Activated naive CD4-positive, alpha-beta T cell treated with anti-CD3 and anti-CD28 coated beads, Interleukin-2, amount 10 ng/mL, durations not matched to agents 7 days and 5 days (primary cell): ENCODE results near the gene MDGA2.
"Not testable (repeated sequence)": the region's sequence is repeated elsewhere in the genome, so short reads cannot be mapped to it uniquely, and the experiment has no call there.

Experiments
- CTCF ChIA-PET: fragments of 350-600 bp; sonication (Branson Sonifier 250); formaldehyde crosslinking; loops from one replicate; lab custom pipeline; 2021; ENCODE audit warnings: antibody characterized with exemption; lab: Charles Lee
- DNase-seq: peaks from one replicate; pipeline ENCODE4 v3.0.0-alpha.2; 2020
- H3K27ac Mint-ChIP-seq: one replicate; pipeline ENCODE4 v1.8.0; 2021; ENCODE audit warnings: mild to moderate bottlenecking, moderate library complexity, mixed read lengths
- H3K27me3 Mint-ChIP-seq: one replicate; pipeline ENCODE4 v1.8.0; 2021; ENCODE audit warnings: mild to moderate bottlenecking, mixed read lengths
- H3K36me3 Mint-ChIP-seq: one replicate; pipeline ENCODE4 v1.8.0; 2021; ENCODE audit warnings: mixed read lengths
- H3K4me1 Mint-ChIP-seq: one replicate; pipeline ENCODE4 v1.8.0; 2021; ENCODE audit warnings: mixed read lengths
- H3K4me3 Mint-ChIP-seq: one replicate; pipeline ENCODE4 v1.8.0; 2021; ENCODE audit warnings: mild to moderate bottlenecking, moderate library complexity, mixed read lengths
- H3K9me3 Mint-ChIP-seq: one replicate; pipeline ENCODE4 v1.8.0; 2021; ENCODE audit warnings: mixed read lengths

The MDGA2 gene

GRCh38 chr14:47662466-47662865 is 12.9 kb downstream of the MDGA2 start:
- CTCF ChIA-PET: no interaction called here
- Mint-ChIP-seq H3K27ac (no peak overlapping the region), H3K27me3 (no peaks in the 10 kb centered on the region), H3K36me3 (no peaks in the 10 kb centered on the region), H3K4me1 (no peaks in the 10 kb centered on the region), H3K9me3 (peaks cover 7% of the 10 kb centered on the region), H3K4me3 (no peak overlapping the region)
- DNase-seq: no peak

DNA sequence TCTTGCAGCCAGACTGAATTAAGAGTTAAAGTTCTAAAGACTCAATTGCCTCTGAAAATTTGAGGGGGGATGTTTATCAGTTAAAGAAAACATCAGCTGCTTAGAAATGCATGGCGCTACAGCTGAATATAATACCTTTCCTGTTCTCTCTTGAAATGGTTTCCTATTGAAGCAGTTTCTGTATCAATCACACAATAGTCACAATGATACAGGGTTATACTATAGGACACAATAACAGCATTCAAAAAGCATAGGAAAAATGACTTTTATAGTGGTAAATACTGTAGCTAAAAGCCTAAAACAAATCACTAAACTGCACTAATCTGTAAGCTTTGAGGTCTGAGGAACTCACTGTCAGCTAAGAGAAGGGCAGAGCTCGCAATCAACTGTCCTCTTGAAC is 15.2 kb downstream of the MDGA2 start:
- H3K27me3 Mint-ChIP-seq: no peaks in the 10 kb centered on the region
- H3K4me1 Mint-ChIP-seq: no peaks in the 10 kb centered on the region
- no peak overlapping the region for H3K27ac Mint-ChIP-seq
- H3K36me3 Mint-ChIP-seq: no peaks in the 10 kb centered on the region
- no peak for DNase-seq
- CTCF ChIA-PET: no interaction called here
- H3K4me3 Mint-ChIP-seq: no peak overlapping the region
- H3K9me3 Mint-ChIP-seq: no peaks in the 10 kb centered on the region

- Mint-ChIP-seq H3K4me3 (no peak overlapping the region), H3K9me3 (no peaks in the 10 kb centered on the region), H3K36me3 (no peaks in the 10 kb centered on the region), H3K27ac (no peak overlapping the region), H3K27me3 (no peaks in the 10 kb centered on the region), H3K4me1 (no peaks in the 10 kb centered on the region)
- no peak for DNase-seq
- CTCF ChIA-PET: no interaction called here
Observed at GRCh38 chr14:47658041-47658440, 17.4 kb downstream of the MDGA2 start.

- CTCF ChIA-PET: no interaction called here
- Mint-ChIP-seq H3K36me3 (no peaks in the 10 kb centered on the region), H3K27me3 (no peaks in the 10 kb centered on the region), H3K4me1 (no peaks in the 10 kb centered on the region), H3K27ac (no peak overlapping the region), H3K9me3 (no peaks in the 10 kb centered on the region), H3K4me3 (no peak overlapping the region)
- DNase-seq: no peak
Observed at GRCh38 chr14:47657143-47657542, 18.3 kb downstream of the MDGA2 start.

DNA sequence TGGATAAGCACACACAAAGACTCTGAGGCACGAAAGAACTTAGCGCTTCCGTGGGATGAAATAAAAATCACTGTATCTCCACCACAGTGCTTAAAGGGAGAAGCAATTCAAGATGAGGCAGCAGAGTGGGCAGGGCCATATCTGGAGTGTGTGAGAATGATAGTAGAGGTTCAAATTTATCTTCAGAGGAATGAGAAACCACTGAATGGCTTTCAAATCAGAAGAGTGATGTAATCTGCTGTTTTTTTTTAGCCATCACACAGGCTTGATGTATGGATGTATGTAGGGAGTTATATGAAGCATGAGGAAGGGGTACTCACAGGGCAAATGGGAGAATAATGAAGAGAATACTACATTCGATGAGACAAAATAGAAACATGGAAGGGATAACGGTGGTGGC is 24.1 kb downstream of the MDGA2 start:
- DNase-seq: no peak
- Mint-ChIP-seq H3K27ac (no peak overlapping the region), H3K36me3 (no peaks in the 10 kb centered on the region), H3K4me1 (no peaks in the 10 kb centered on the region), H3K9me3 (peaks cover 2% of the 10 kb centered on the region), H3K27me3 (no peaks in the 10 kb centered on the region), H3K4me3 (no peak overlapping the region)
- CTCF ChIA-PET: no interaction called here

GRCh38 chr14:47637753-47638152 is 37.7 kb downstream of the MDGA2 start:
- Mint-ChIP-seq H3K4me3 (no peak overlapping the region), H3K27me3 (no peaks in the 10 kb centered on the region), H3K4me1 (no peaks in the 10 kb centered on the region), H3K36me3 (no peaks in the 10 kb centered on the region), H3K27ac (no peak overlapping the region), H3K9me3 (no peaks in the 10 kb centered on the region)
- CTCF ChIA-PET: no interaction called here
- DNase-seq: no peak

GRCh38 chr14:47626151-47627035 is 49.0 kb downstream of the MDGA2 start:
- Mint-ChIP-seq H3K36me3 (no peaks in the 10 kb centered on the region), H3K4me3 (no peak overlapping the region), H3K27me3 (no peaks in the 10 kb centered on the region), H3K27ac (no peak overlapping the region), H3K9me3 (peaks cover 21% of the 10 kb centered on the region), H3K4me1 (no peaks in the 10 kb centered on the region)
- DNase-seq: no peak
- CTCF ChIA-PET: no interaction called here

GRCh38 chr14:47624126-47624525 is 51.3 kb downstream of the MDGA2 start:
- H3K27me3 Mint-ChIP-seq, H3K4me1 Mint-ChIP-seq, DNase-seq, CTCF ChIA-PET, H3K4me3 Mint-ChIP-seq, H3K36me3 Mint-ChIP-seq, H3K27ac Mint-ChIP-seq: not testable (repeated sequence)
- H3K9me3 Mint-ChIP-seq: peaks cover 21% of the 10 kb centered on the region

- no peak overlapping the region for H3K27ac Mint-ChIP-seq
- H3K4me1 Mint-ChIP-seq: no peaks in the 10 kb centered on the region
- H3K4me3 Mint-ChIP-seq: no peak overlapping the region
Observed at GRCh38 chr14:47619392-47619791, 56.0 kb downstream of the MDGA2 start.

DNA sequence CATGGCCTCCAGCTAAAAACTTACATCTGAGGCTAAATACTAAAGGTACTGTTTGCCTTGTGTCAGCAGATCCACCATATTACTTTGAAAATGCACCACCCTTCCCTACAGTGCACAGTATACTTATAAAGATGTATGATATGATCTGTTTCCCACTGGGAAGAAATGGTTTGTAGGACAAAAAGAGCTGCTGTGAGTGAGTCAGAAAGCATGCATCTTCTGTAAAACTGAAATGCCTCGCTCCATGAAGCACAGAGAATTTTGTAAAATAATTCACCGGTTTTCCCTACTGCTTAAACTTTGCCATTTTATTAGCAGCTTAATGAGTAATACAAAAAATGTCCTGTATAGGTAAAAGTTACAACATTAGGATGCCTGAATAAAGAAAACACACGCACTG is 68.8 kb downstream of the MDGA2 start:
- no peak for DNase-seq
- H3K4me3 Mint-ChIP-seq: no peak overlapping the region
- H3K27me3 Mint-ChIP-seq: no peaks in the 10 kb centered on the region
- no peaks in the 10 kb centered on the region for H3K4me1 Mint-ChIP-seq
- no peak overlapping the region for H3K27ac Mint-ChIP-seq
- H3K36me3 Mint-ChIP-seq: no peaks in the 10 kb centered on the region
- CTCF ChIA-PET: no interaction called here
- H3K9me3 Mint-ChIP-seq: peaks cover 12% of the 10 kb centered on the region

More at GRCh38 chr14:47619392-47619791, 56.0 kb downstream of the MDGA2 start:
- no peaks in the 10 kb centered on the region for H3K36me3 Mint-ChIP-seq
- no peaks in the 10 kb centered on the region for H3K27me3 Mint-ChIP-seq
- H3K9me3 Mint-ChIP-seq: peaks cover 7% of the 10 kb centered on the region
- CTCF ChIA-PET: no interaction called here
- DNase-seq: no peak

- H3K4me3 Mint-ChIP-seq: no peak overlapping the region
- no peak for DNase-seq
- H3K27me3 Mint-ChIP-seq: no peaks in the 10 kb centered on the region
- H3K27ac Mint-ChIP-seq: no peak overlapping the region
- H3K36me3 Mint-ChIP-seq: no peaks in the 10 kb centered on the region
- H3K9me3 Mint-ChIP-seq: peaks cover 6% of the 10 kb centered on the region
- CTCF ChIA-PET: no interaction called here
- H3K4me1 Mint-ChIP-seq: no peaks in the 10 kb centered on the region
Observed at GRCh38 chr14:47596860-47597259, 78.5 kb downstream of the MDGA2 start.

DNA sequence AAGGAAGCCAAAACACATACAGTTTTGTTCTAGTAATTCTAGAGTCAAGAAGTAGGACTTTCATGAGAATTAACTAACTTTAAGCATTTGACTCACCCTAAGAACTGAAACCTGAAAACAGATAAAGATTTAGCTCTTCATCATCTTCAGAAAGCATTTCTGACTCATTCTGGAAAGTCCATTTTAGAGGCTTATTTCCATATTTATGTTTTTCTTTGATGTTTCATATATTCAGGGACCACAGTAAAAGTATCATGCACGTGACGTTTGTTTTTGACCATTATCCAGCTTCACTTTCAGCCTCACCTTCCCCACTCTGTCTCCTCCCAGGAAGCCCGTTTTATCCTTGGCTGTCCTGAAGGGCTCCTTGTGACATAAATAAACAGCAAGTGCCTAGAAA is 79.2 kb downstream of the MDGA2 start:
- Mint-ChIP-seq H3K27me3 (no peaks in the 10 kb centered on the region), H3K36me3 (no peaks in the 10 kb centered on the region), H3K9me3 (peaks cover 6% of the 10 kb centered on the region), H3K4me1 (no peaks in the 10 kb centered on the region), H3K27ac (no peak overlapping the region), H3K4me3 (no peak overlapping the region)
- CTCF ChIA-PET: no interaction called here
- no peak for DNase-seq

DNA sequence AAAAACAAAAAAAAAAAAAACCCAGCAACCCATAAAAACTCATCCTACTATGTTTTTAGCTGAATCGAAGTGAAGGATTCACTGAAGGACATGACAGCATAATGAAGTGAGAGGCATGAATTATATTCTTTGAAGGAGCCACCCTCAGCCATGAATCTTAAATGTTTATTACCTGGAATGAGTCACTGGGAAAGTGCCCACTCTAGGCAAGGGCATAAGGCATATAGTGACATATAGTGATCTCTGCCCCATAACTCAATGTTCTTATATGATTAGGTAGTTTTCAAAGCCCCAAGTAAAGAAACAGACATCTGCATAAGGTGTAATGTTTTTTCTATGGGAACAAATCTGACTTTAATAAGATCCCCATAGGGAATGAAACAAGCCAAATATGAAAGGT is 79.9 kb downstream of the MDGA2 start:
- Mint-ChIP-seq H3K36me3 (no peaks in the 10 kb centered on the region), H3K9me3 (peaks cover 6% of the 10 kb centered on the region), H3K27ac (no peak overlapping the region), H3K4me3 (no peak overlapping the region), H3K27me3 (no peaks in the 10 kb centered on the region), H3K4me1 (no peaks in the 10 kb centered on the region)
- no peak for DNase-seq
- CTCF ChIA-PET: no interaction called here

GRCh38 chr14:47590767-47591495 is 84.5 kb downstream of the MDGA2 start:
- H3K4me3 Mint-ChIP-seq: no peak overlapping the region
- CTCF ChIA-PET: no interaction called here
- DNase-seq: no peak
- H3K36me3 Mint-ChIP-seq: no peaks in the 10 kb centered on the region
- H3K9me3 Mint-ChIP-seq: peaks cover 9% of the 10 kb centered on the region
- H3K27me3 Mint-ChIP-seq: no peaks in the 10 kb centered on the region
- no peak overlapping the region for H3K27ac Mint-ChIP-seq
- no peaks in the 10 kb centered on the region for H3K4me1 Mint-ChIP-seq

DNA sequence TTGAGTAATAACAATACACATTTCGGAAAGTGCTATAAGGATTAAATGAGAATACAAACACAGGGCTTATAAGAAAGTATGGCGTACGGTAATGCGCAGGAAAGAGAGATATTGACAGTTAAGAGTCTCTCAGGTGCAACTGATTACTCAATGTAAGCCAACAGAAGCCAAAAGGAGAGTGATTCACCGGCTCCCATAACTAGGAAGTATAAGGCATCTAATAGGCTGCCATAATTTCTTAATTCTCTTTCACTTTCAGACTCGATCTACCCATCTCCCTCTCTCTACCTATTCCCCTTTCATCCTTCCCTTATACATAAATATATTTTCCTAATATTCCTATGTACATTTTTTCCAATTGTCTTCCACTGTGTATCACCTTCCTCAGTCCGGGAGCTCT is 90.0 kb downstream of the MDGA2 start:
- DNase-seq: no peak
- CTCF ChIA-PET: no interaction called here
- no peak overlapping the region for H3K4me3 Mint-ChIP-seq
- no peaks in the 10 kb centered on the region for H3K36me3 Mint-ChIP-seq
- H3K27me3 Mint-ChIP-seq: no peaks in the 10 kb centered on the region
- no peaks in the 10 kb centered on the region for H3K4me1 Mint-ChIP-seq
- H3K27ac Mint-ChIP-seq: no peak overlapping the region
- H3K9me3 Mint-ChIP-seq: peaks cover 2% of the 10 kb centered on the region
